Loucy (cell line): Measurements from ENCODE around the gene SFXN5.

Experiments used
- H2AFZ ChIP-seq: fragments of 200-600 bp; sonication (generic); 2 replicates; pipeline ENCODE4 v1.6.0; 2016; ENCODE audit warnings: antibody characterized with exemption, mild to moderate bottlenecking, low read length, moderate library complexity
- H3F3A ChIP-seq: fragments of 200-600 bp; 2 replicates; pipeline ENCODE4 v1.6.0; 2016; ENCODE audit warnings: antibody characterized with exemption, low read depth, mild to moderate bottlenecking
- H3K27me3 ChIP-seq: fragments of 200-600 bp; sonication (generic); 2 replicates; pipeline ENCODE4 v1.6.1; 2014; ENCODE audit warnings: low read length, mild to moderate bottlenecking; ENCODE audit not compliant: insufficient read depth, poor library complexity, severe bottlenecking
- H3K36me3 ChIP-seq: fragments of 200-600 bp; sonication (generic); 2 replicates; pipeline ENCODE4 v1.6.1; 2016; ENCODE audit warnings: low read length; ENCODE audit not compliant: insufficient read depth
- H3K4me1 ChIP-seq: fragments of 200-600 bp; sonication (generic); 2 replicates; pipeline ENCODE4 v1.5.1; 2014; ENCODE audit warnings: low read length, mild to moderate bottlenecking; ENCODE audit not compliant: insufficient read depth, poor library complexity, severe bottlenecking
- H3K4me2 ChIP-seq: fragments of 200-600 bp; sonication (generic); 2 replicates; pipeline ENCODE4 v1.6.0; 2014; ENCODE audit warnings: antibody characterized with exemption, low read length, low read depth, mild to moderate bottlenecking; ENCODE audit not compliant: poor library complexity, severe bottlenecking
- H3K4me3 ChIP-seq: fragments of 200-600 bp; sonication (generic); 2 replicates; pipeline ENCODE4 v1.5.1; 2014; ENCODE audit warnings: low read length, mild to moderate bottlenecking, mixed read lengths; ENCODE audit not compliant: poor library complexity, severe bottlenecking
- H3K79me2 ChIP-seq: fragments of 200-600 bp; sonication (generic); 2 replicates; pipeline ENCODE4 v1.6.1; 2014; ENCODE audit warnings: low read length; ENCODE audit not compliant: insufficient read depth
- H3K9ac ChIP-seq: fragments of 200-600 bp; sonication (generic); 2 replicates; pipeline ENCODE4 v1.6.0; 2014; ENCODE audit warnings: mild to moderate bottlenecking, low read depth, low read length, moderate library complexity; ENCODE audit not compliant: poor library complexity, severe bottlenecking
- H3K9me2 ChIP-seq: fragments of 200-600 bp; sonication (generic); replicated peaks from 2 replicates; pipeline ENCODE4 v1.6.1; 2016; ENCODE audit warnings: low read depth, low read length, mixed read lengths
- H3K9me3 ChIP-seq: fragments of 200-600 bp; sonication (generic); 2 replicates; pipeline ENCODE4 v1.6.1; 2014; ENCODE audit warnings: mild to moderate bottlenecking, antibody characterized with exemption, low read length, low read depth; ENCODE audit not compliant: insufficient read depth
- H4K20me1 ChIP-seq: fragments of 200-600 bp; sonication (generic); 2 replicates; pipeline ENCODE4 v1.6.0; 2014; ENCODE audit warnings: antibody characterized with exemption, low read length, mild to moderate bottlenecking; ENCODE audit not compliant: insufficient read depth, poor library complexity, severe bottlenecking
- CTCF ChIP-seq: fragments of 200-600 bp; sonication (generic); conservative IDR thresholded peaks from 2 replicates; pipeline ENCODE4 v1.5.1; 2014; ENCODE audit warnings: mild to moderate bottlenecking, antibody characterized with exemption, low read length
- EZH2phosphoT487 ChIP-seq: fragments of 200-600 bp; IDR thresholded peaks from 2 replicates; pipeline ENCODE4 v1.6.1; 2018; ENCODE audit warnings: antibody characterized with exemption, mild to moderate bottlenecking, moderate library complexity, borderline replicate concordance

Gene SFXN5

GRCh38 chr2:72933207-72933606, 138.3 kb downstream of the SFXN5 start:
- H3K9me3 ChIP-seq: no peaks in the 10 kb centered on the region
- H3K4me1 ChIP-seq: peaks cover 37% of the 10 kb centered on the region
- no peaks in the 10 kb centered on the region for H3F3A ChIP-seq
- no peaks in the 10 kb centered on the region for H3K27me3 ChIP-seq
- H3K36me3 ChIP-seq: no peaks in the 10 kb centered on the region
- no peaks in the 10 kb centered on the region for H3K79me2 ChIP-seq
- no peaks in the 10 kb centered on the region for H4K20me1 ChIP-seq
- H3K9me2 ChIP-seq: no peaks in the 10 kb centered on the region
- no peak for TF ChIP-seq CTCF
- no peak for TF ChIP-seq EZH2phosphoT487
- H3K4me2 ChIP-seq: no peak overlapping the region
- no peak overlapping the region for H3K4me3 ChIP-seq
- H3K9ac ChIP-seq: peak overlapping the region; percentile 24
- H2AFZ ChIP-seq: no peak overlapping the region

GRCh38 chr2:72932805-72933204, 138.7 kb downstream of the SFXN5 start:
- no peak overlapping the region for H3K4me2 ChIP-seq
- H3F3A ChIP-seq: no peaks in the 10 kb centered on the region
- H3K27me3 ChIP-seq: no peaks in the 10 kb centered on the region
- H3K9me3 ChIP-seq: no peaks in the 10 kb centered on the region
- H3K4me3 ChIP-seq: no peak overlapping the region
- no peaks in the 10 kb centered on the region for H3K79me2 ChIP-seq
- H3K4me1 ChIP-seq: peaks cover 37% of the 10 kb centered on the region
- H2AFZ ChIP-seq: no peak overlapping the region
- no peaks in the 10 kb centered on the region for H3K9me2 ChIP-seq
- TF ChIP-seq CTCF (no peak), EZH2phosphoT487 (no peak)
- no peaks in the 10 kb centered on the region for H3K36me3 ChIP-seq
- no peak overlapping the region for H3K9ac ChIP-seq
- no peaks in the 10 kb centered on the region for H4K20me1 ChIP-seq

- Histone ChIP-seq H3K36me3 (no peaks in the 10 kb centered on the region), H3K27me3 (no peaks in the 10 kb centered on the region), H3K9me3 (no peaks in the 10 kb centered on the region), H3K4me1 (peaks cover 37% of the 10 kb centered on the region), H3K4me3 (no peak overlapping the region), H2AFZ (peak overlapping the region; percentile 7; the same call in 1 of the 2 replicates), H3K79me2 (no peaks in the 10 kb centered on the region), H3F3A (no peaks in the 10 kb centered on the region), H3K9ac (peak overlapping the region; percentile 44), H4K20me1 (no peaks in the 10 kb centered on the region), H3K4me2 (peak overlapping the region; percentile 18), H3K9me2 (no peaks in the 10 kb centered on the region)
- TF ChIP-seq EZH2phosphoT487: no peak
- no peak for TF ChIP-seq CTCF
Measured at GRCh38 chr2:72932045-72932740, 139.3 kb downstream of the SFXN5 start.
